Endothelial cell of umbilical vein (primary cell): ENCODE measurements around the gene RNU2-1. TPM values are rescaled to one million over a fixed set of nuclear protein-coding genes. Genes with fewer than 3 reads are reported as not detected.
"Not testable (repeated sequence)": the region's sequence is repeated elsewhere in the genome, so short reads cannot be mapped to it uniquely, and the experiment has no call there.

Source experiments
- BruUV-seq: library from RNA; stranded (reverse); fragments of 400-500 nt; replicated peaks from 2 replicates; lab custom pipeline; 2021; lab: Mats Ljungman, UMichigan
- CTCF ChIA-PET: fragments of 300-600, 350-600 bp; sonication (Branson Sonifier 250); formaldehyde crosslinking; loops from one replicate; lab custom pipeline; 2021; ENCODE audit warnings: antibody characterized with exemption, inconsistent platforms; lab: Charles Lee
- POLR2A ChIA-PET: fragments of 300-600, 350-600 bp; sonication (Branson Sonifier 250); formaldehyde crosslinking; loops from one replicate; lab custom pipeline; 2021; ENCODE audit warnings: antibody characterized with exemption, inconsistent platforms; lab: Charles Lee
- DNase-seq: peaks from one replicate; pipeline ENCODE4 v3.0.0-alpha.2; 2011; ENCODE audit warnings: low read depth, low spot score
- FAIRE-seq: peaks from 2 replicates; lab custom pipeline; 2011; peaks lifted over from hg19 to GRCh38; lab: Jason Lieb, UNC
- H2AFZ ChIP-seq: 2 replicates; pipeline ENCODE4 v1.6.0; 2012; ENCODE audit warnings: low read depth, low read length, control low read depth, inconsistent platforms
- H3K27ac ChIP-seq: 2 replicates; pipeline ENCODE4 v1.5.1; 2011; ENCODE audit warnings: low read depth, mild to moderate bottlenecking, control low read depth, low read length, moderate library complexity; ENCODE audit not compliant: insufficient read depth
- H3K27me3 ChIP-seq, 2 experiments: 2 replicates each; pipeline versions ENCODE4 v1.6.0 to v1.6.1; 2011; ENCODE audit warnings: low read length in 2 of 2, mixed read lengths in 1 of 2; ENCODE audit not compliant: control insufficient read depth in 2 of 2, insufficient read depth in 2 of 2
- H3K36me3 ChIP-seq, 2 experiments: 2 replicates in 1 of 2; 3 replicates in 1 of 2; pipeline ENCODE4 v1.5.1; 2011; ENCODE audit warnings: low read length in 2 of 2, mild to moderate bottlenecking in 1 of 2, moderate library complexity in 1 of 2; ENCODE audit not compliant: control insufficient read depth in 2 of 2, insufficient read depth in 2 of 2; ENCODE audit errors: extremely low read depth in 1 of 2
- H3K4me1 ChIP-seq: 3 replicates; pipeline ENCODE4 v1.5.1; 2011; ENCODE audit warnings: mild to moderate bottlenecking, low read length; ENCODE audit not compliant: control insufficient read depth, insufficient read depth; ENCODE audit errors: extremely low read depth
- H3K4me2 ChIP-seq: 2 replicates; pipeline ENCODE4 v1.6.1; 2011; ENCODE audit warnings: low read length, control low read depth, mixed read lengths; ENCODE audit not compliant: insufficient read depth
- H3K4me3 ChIP-seq, 3 experiments: fragments of 200-600 bp in 1 of 3; sonication (generic), shearing (Covaris generic) in 1 of 3; replicated peaks in 1 of 3; 2 replicates each; pipeline ENCODE4 v1.5.1; 2011 to 2016; ENCODE audit warnings: control low read depth in 3 of 3, low read length in 3 of 3, mild to moderate bottlenecking in 2 of 3, inconsistent platforms in 1 of 3, low read depth in 1 of 3, moderate library complexity in 1 of 3; ENCODE audit not compliant: insufficient read depth in 1 of 3
- H3K79me2 ChIP-seq: 2 replicates; pipeline ENCODE4 v1.6.0; 2012; ENCODE audit warnings: low read length, inconsistent platforms; ENCODE audit not compliant: control insufficient read depth, insufficient read depth
- H3K9ac ChIP-seq: replicated peaks from 2 replicates; pipeline ENCODE3; 2011; ENCODE audit warnings: low read length, control low read depth; ENCODE audit not compliant: insufficient read depth; ENCODE audit errors: extremely low read depth
- H3K9me1 ChIP-seq: replicated peaks from 3 replicates; pipeline ENCODE4 v1.6.0; 2011; ENCODE audit warnings: mild to moderate bottlenecking, low read length; ENCODE audit not compliant: control insufficient read depth, insufficient read depth; ENCODE audit errors: extremely low read depth
- H3K9me3 ChIP-seq: replicated peaks from 2 replicates; pipeline ENCODE4 v1.5.1; 2012; ENCODE audit warnings: low read length, inconsistent platforms; ENCODE audit not compliant: control insufficient read depth, insufficient read depth
- H4K20me1 ChIP-seq: replicated peaks from 2 replicates; pipeline ENCODE3; 2011; ENCODE audit warnings: mild to moderate bottlenecking, low read length; ENCODE audit not compliant: control insufficient read depth, insufficient read depth; ENCODE audit errors: extremely low read depth
- CTCF ChIP-seq, 2 donors: IDR thresholded peaks; 1 replicate in 1 of 2; 2 replicates in 1 of 2; pipeline ENCODE4 v1.5.1; 2011; ENCODE audit warnings: low read length in 2 of 2, mild to moderate bottlenecking in 2 of 2, moderate library complexity in 2 of 2, control low read depth in 1 of 2, inconsistent platforms in 1 of 2, low read depth in 1 of 2; ENCODE audit not compliant: insufficient read depth in 1 of 2; ENCODE audit errors: extremely low read depth in 1 of 2
- EZH2 ChIP-seq: IDR thresholded peaks from 2 replicates; pipeline ENCODE4 v1.6.1; 2012; ENCODE audit warnings: borderline replicate concordance, low read depth, mild to moderate bottlenecking, moderate library complexity, low read length, inconsistent platforms; ENCODE audit not compliant: severe bottlenecking
- FOS ChIP-seq: IDR thresholded peaks from 2 replicates; pipeline ENCODE4 v1.6.1; 2011; ENCODE audit warnings: mild to moderate bottlenecking, low read length, moderate library complexity, borderline replicate concordance; ENCODE audit not compliant: insufficient read depth
- GATA2 ChIP-seq: IDR thresholded peaks from 2 replicates; pipeline ENCODE4 v1.7.0; 2011; ENCODE audit warnings: low read depth, mild to moderate bottlenecking, moderate library complexity, mixed read lengths, low read length; ENCODE audit not compliant: insufficient read length, insufficient read depth
- JUN ChIP-seq: IDR thresholded peaks from 2 replicates; pipeline ENCODE4 v1.6.1; 2011; ENCODE audit warnings: borderline replicate concordance, low read depth; ENCODE audit not compliant: insufficient read length, insufficient read depth
- MAX ChIP-seq: IDR thresholded peaks from 2 replicates; pipeline ENCODE4 v1.6.1; 2011; ENCODE audit not compliant: insufficient read depth, insufficient read length
- MYC ChIP-seq: IDR thresholded peaks from one replicate; pipeline ENCODE4 v1.6.1; 2011; ENCODE audit warnings: mild to moderate bottlenecking, low read depth, low read length
- POLR2A ChIP-seq: IDR thresholded peaks from 2 replicates; pipeline ENCODE4 v1.6.1; 2012; ENCODE audit warnings: low read depth, mild to moderate bottlenecking, control low read depth, low read length
- POLR2AphosphoS5 ChIP-seq: IDR thresholded peaks from 2 replicates; pipeline ENCODE4 v1.6.1; 2012; ENCODE audit warnings: low read depth, mild to moderate bottlenecking, control low read depth, low read length, moderate library complexity; ENCODE audit not compliant: insufficient read depth
- dilution Hi-C: fragments of 300-500 bp; cut with MboI; formaldehyde crosslinking; loops from one replicate; pipeline ENCODE4 v1.15.0; 2019; ENCODE audit warnings: low sequenced_read_pairs; ENCODE audit not compliant: extremely low pct_ligation_motif_present
- intact Hi-C: fragments of 100-400 bp; cut with micrococcal nuclease; formaldehyde crosslinking; loops from one replicate; pipeline ENCODE4 v1.10.0; 2022
- polyA plus RNA-seq, 4 experiments: library from polyadenylated mRNA; depleted of rRNA in 3 of 4; stranded (reverse) in 3 of 4; unstranded in 1 of 4; fragments of >200 nt; gene quantifications; 2 replicates each; pipeline versions ENCODE4 v1.2.1 to v1.2.3, GENCODE V29; 2011 to 2012; ENCODE audit warnings: missing spikeins in 1 of 4
- total RNA-seq: library from RNA; stranded (reverse); gene quantifications from 2 replicates; pipeline ENCODE4 v1.2.3, GENCODE V29; 2021

The RNU2-1 gene
- total and polyA plus RNA-seq, 2 donors (not counting 3 experiments of a cell fraction or from before 2014, with no cell fraction given), result 3,596 TPM; not detected in 1

- dilution Hi-C loops, H3K4me3 ChIP-seq, H3K27me3 ChIP-seq, CTCF ChIA-PET, H3K4me2 ChIP-seq, H3K36me3 ChIP-seq, H3K9me3 ChIP-seq, FAIRE-seq, H3K79me2 ChIP-seq, H3K4me1 ChIP-seq, POLR2A ChIA-PET, H4K20me1 ChIP-seq, H3K9me1 ChIP-seq, H3K9ac ChIP-seq, H2AFZ ChIP-seq, H3K27ac ChIP-seq, DNase-seq, BruUV-seq, intact Hi-C loops: not testable (repeated sequence)
These were observed 5.6 kb downstream of the RNU2-1 start, which contains the start of gene CCDC200 for GRCh38 chr17:43228020-43228782. Gene CCDC200 (minus strand): TSS chr17:43228623. CDS start chr17:43228554, 69 bp downstream.

GRCh38 chr17:43226393-43226792 lies 7.4 kb downstream of the RNU2-1 start:
- H3K4me2 ChIP-seq, result no peak overlapping the region
- no peak overlapping the region for H3K4me3 ChIP-seq
- ChIA-PET POLR2A (no interaction called here), CTCF (interaction anchor here (0.9 to 2.0 kb wide), 2 partner anchors 89 to 93 kb away, joined by 4 to 6 read pairs; no protein-coding TSS in a partner anchor)
- peaks cover 0 to 2% of the 10 kb centered on the region in 2 experiments for H3K36me3 ChIP-seq
- no peaks in the 10 kb centered on the region for H3K9me3 ChIP-seq
- no peaks in the 10 kb centered on the region for H3K4me1 ChIP-seq
- TF ChIP-seq POLR2AphosphoS5 (no peak), MAX (no peak), JUN (no peak), GATA2 (no peak), EZH2 (no peak), CTCF (IDR thresholded peaks at IDR 0.05; ENCODE audit: extremely low read depth in 1 of 2, insufficient read depth in 1 of 2, low read depth in 1 of 2, low read length in 2 of 2) (no peak), POLR2A (no peak), MYC (no peak), FOS (no peak)
- H3K27me3 ChIP-seq, result no peaks in the 10 kb centered on the region
- dilution Hi-C loops (no loop called here), intact Hi-C loops (no loop called here)
- no peaks in the 10 kb centered on the region for H4K20me1 ChIP-seq
- H2AFZ ChIP-seq, result no peak overlapping the region
- no TSS peak for BruUV-seq
- no peaks in the 10 kb centered on the region for H3K9me1 ChIP-seq
- FAIRE-seq (no peak), DNase-seq (no peak)
- H3K79me2 ChIP-seq, result no peaks in the 10 kb centered on the region
- H3K9ac ChIP-seq, result no peak overlapping the region
- H3K27ac ChIP-seq, result no peak overlapping the region
